K562 (cell line): ENCODE measurements around the gene ABRAXAS1. TPM values are rescaled to one million over a fixed set of nuclear protein-coding genes. Genes with fewer than 3 reads are reported as not detected.
"Not testable (repeated sequence)": the region's sequence is repeated elsewhere in the genome, so short reads cannot be mapped to it uniquely, and the experiment has no call there.

Source experiments
- C11orf30 ChIP-seq: fragments of 450-650 bp; IDR thresholded peaks from 2 replicates; pipeline ENCODE4 v1.6.1; 2016; ENCODE audit warnings: low read depth, mild to moderate bottlenecking
- CBFA2T2 ChIP-seq: fragments of 450-650 bp; conservative IDR thresholded peaks from 2 replicates; pipeline ENCODE4 v1.6.1; 2017; ENCODE audit warnings: mild to moderate bottlenecking
- CHAMP1 ChIP-seq: fragments of 450-650 bp; IDR thresholded peaks from 2 replicates; pipeline ENCODE4 v1.6.1; 2016; ENCODE audit warnings: mild to moderate bottlenecking
- CTBP1 ChIP-seq: fragments of 450-650 bp; IDR thresholded peaks from 2 replicates; pipeline ENCODE4 v1.6.1; 2016; ENCODE audit warnings: borderline replicate concordance
- DACH1 ChIP-seq: fragments of 450-650 bp; IDR thresholded peaks from 2 replicates; pipeline ENCODE4 v1.6.1; 2018; ENCODE audit not compliant: partially characterized antibody
- DPF2 ChIP-seq: fragments of 450-650 bp; IDR thresholded peaks from 2 replicates; pipeline ENCODE4 v1.6.1; 2016
- FOXK2 ChIP-seq, 2 experiments: fragments of 450-650 bp; IDR thresholded peaks in 1 of 2; conservative IDR thresholded peaks in 1 of 2; 2 replicates each; pipeline ENCODE4 v1.6.1; 2016; ENCODE audit warnings: low read depth in 2 of 2, mild to moderate bottlenecking in 1 of 2
- GTF2E2 ChIP-seq: fragments of 200-800 bp; sonication (Bioruptor generic); IDR thresholded peaks from 2 replicates; pipeline ENCODE4 v1.6.1; 2016; ENCODE audit warnings: missing genetic modification characterization, missing compliant biosample characterization
- KLF16 ChIP-seq: IDR thresholded peaks from 2 replicates; pipeline ENCODE4 v1.6.1; 2016; ENCODE audit warnings: antibody characterized with exemption
- LEF1 ChIP-seq: fragments of 450-650 bp; IDR thresholded peaks from 2 replicates; pipeline ENCODE4 v1.6.1; 2016; ENCODE audit warnings: mild to moderate bottlenecking
- MAZ ChIP-seq, 2 experiments: fragments of 450-650 bp in 1 of 2; sonication (generic) in 1 of 2; formaldehyde crosslinking; IDR thresholded peaks in 1 of 2; conservative IDR thresholded peaks in 1 of 2; 2 replicates each; pipeline versions ENCODE4 v1.4.0 to v1.5.0; 2020; ENCODE audit warnings: mild to moderate bottlenecking in 1 of 2, missing genetic modification reagents in 1 of 2
- MTA2 ChIP-seq: fragments of 450-650 bp; IDR thresholded peaks from 2 replicates; pipeline ENCODE4 v1.6.1; 2016; ENCODE audit warnings: low read depth
- NR4A1 ChIP-seq, 2 experiments: fragments of 250-450 bp in 1 of 2; fragments of 450-650 bp in 1 of 2; sonication (Bioruptor Pico) in 1 of 2; IDR thresholded peaks; 2 replicates each; pipeline versions ENCODE4 v1.4.0 to v1.6.1; 2016 to 2020; ENCODE audit warnings: mild to moderate bottlenecking in 2 of 2, missing compliant biosample characterization in 1 of 2, missing genetic modification characterization in 1 of 2, moderate library complexity in 1 of 2
- PHB2 ChIP-seq: fragments of 450-650 bp; IDR thresholded peaks from 2 replicates; pipeline ENCODE4 v1.6.1; 2017; ENCODE audit warnings: low read depth
- PML ChIP-seq: IDR thresholded peaks from 2 replicates; pipeline ENCODE4 v1.6.1; 2012; ENCODE audit warnings: low read length, inconsistent platforms
- POLR3A ChIP-seq: IDR thresholded peaks from 2 replicates; pipeline ENCODE4 v1.6.1; 2011; ENCODE audit warnings: borderline replicate concordance, mild to moderate bottlenecking, moderate library complexity; ENCODE audit not compliant: insufficient read length, insufficient read depth; ENCODE audit errors: extremely low read depth
- RAD21 ChIP-seq, 2 experiments: fragments of 250-450 bp in 1 of 2; fragments of 450-650 bp in 1 of 2; sonication (Bioruptor Pico) in 1 of 2; formaldehyde crosslinking in 1 of 2; IDR thresholded peaks in 1 of 2; conservative IDR thresholded peaks in 1 of 2; 2 replicates each; pipeline versions ENCODE4 v1.4.0 to v1.8.0; 2020 to 2022; ENCODE audit warnings: mild to moderate bottlenecking in 2 of 2, moderate library complexity in 1 of 2
- RBM25 ChIP-seq: fragments of 200-400 bp; formaldehyde crosslinking; IDR thresholded peaks from 2 replicates; pipeline ENCODE4 v1.6.1; 2018; ENCODE audit warnings: low read length, low read depth, moderate library complexity; ENCODE audit not compliant: severe bottlenecking
- SMARCA5 ChIP-seq: fragments of 450-650 bp; IDR thresholded peaks from 2 replicates; pipeline ENCODE4 v1.6.1; 2016
- SMARCE1 ChIP-seq: fragments of 450-650 bp; IDR thresholded peaks from 2 replicates; pipeline ENCODE4 v1.7.1; 2016; ENCODE audit warnings: mild to moderate bottlenecking
- SOX6 ChIP-seq: fragments of 450-650 bp; IDR thresholded peaks from 2 replicates; pipeline ENCODE4 v1.6.1; 2014; ENCODE audit warnings: mild to moderate bottlenecking
- TAF1 ChIP-seq: IDR thresholded peaks from 2 replicates; pipeline ENCODE4 v1.6.1; 2011; ENCODE audit warnings: mild to moderate bottlenecking, low read length, moderate library complexity; ENCODE audit not compliant: insufficient read depth, control insufficient read depth, severe bottlenecking; ENCODE audit errors: extremely low read depth
- TAL1 ChIP-seq: fragments of 450-650 bp; IDR thresholded peaks from 2 replicates; pipeline ENCODE4 v1.6.1; 2016; ENCODE audit warnings: mild to moderate bottlenecking
- TFAP4 ChIP-seq: sonication (generic); formaldehyde crosslinking; IDR thresholded peaks from 2 replicates; pipeline ENCODE4 v1.8.0; 2022; ENCODE audit warnings: missing genetic modification reagents, mild to moderate bottlenecking, moderate library complexity, borderline replicate concordance
- THRAP3 ChIP-seq: fragments of 450-650 bp; IDR thresholded peaks from 2 replicates; pipeline ENCODE4 v1.6.1; 2016; ENCODE audit warnings: mild to moderate bottlenecking, inconsistent platforms, borderline replicate concordance
- ZNF274 ChIP-seq: IDR thresholded peaks from 2 replicates; pipeline ENCODE4 v1.6.1; 2011; ENCODE audit warnings: low read depth, mild to moderate bottlenecking, low read length, moderate library complexity, borderline replicate concordance
- polyA plus RNA-seq, 8 experiments: library from polyadenylated mRNA; depleted of rRNA in 4 of 8; stranded (reverse) in 5 of 8; unstranded in 3 of 8; fragments of >200 nt; fragmentation: Nextera tagmentation in 2 of 8; fragmentation: Illumina TruSeq in 1 of 8; extraction: Ambion mirVana in 2 of 8; extraction: Trizol in 1 of 8; gene quantifications; 2 replicates each; pipeline versions ENCODE4 v1.2.1 to v1.2.3, GENCODE V29; 2011 to 2014; ENCODE audit warnings: inconsistent platforms in 1 of 8, missing spikeins in 1 of 8
- total RNA-seq, 7 experiments: library from RNA; depleted of rRNA in 6 of 7; stranded (reverse); fragments of >200 nt in 6 of 7; fragmentation: Illumina TruSeq in 2 of 7; extraction: Trizol in 2 of 7; gene quantifications; 2 replicates each; pipeline versions ENCODE4 v1.2.1 to v1.2.3, GENCODE V29; 2011 to 2021; ENCODE audit warnings: low replicate concordance in 1 of 7

Gene ABRAXAS1
- total and polyA plus RNA-seq, 9 of the 15 experiments (the other 6 are each of a cell fraction or from before 2014, with no cell fraction given): 10.8 to 48.3 (median 22.1) TPM

GRCh38 chr4:83496085-83496917, 11.4 kb upstream of the ABRAXAS1 start (continued):
- TF ChIP-seq RBM25 (peak; percentile 41), DPF2 (peak; percentile 67; the same call in 1 of the 2 replicates), TAF1 (peak; percentile 5), CTBP1 (peak; percentile 66; the same call in 1 of the 2 replicates), SOX6 (peak; percentile 97), CBFA2T2 (peak; percentile 96), C11orf30 (peak; percentile 34; the same call in 1 of the 2 replicates), PML (peak; percentile 72), GTF2E2 (tag) (0 out of 2 replicates have a peak, but pooled peaks have one; percentile 42), TFAP4 (CRISPR knock-in tag) (0 out of 2 replicates have a peak, but pooled peaks have one; percentile 18), LEF1 (peak; percentile 90), KLF16 (peak; percentile 73), ZNF274 (peak; percentile 61; the same call in 1 of the 2 replicates), THRAP3 (0 out of 2 replicates have a peak, but pooled peaks have one; percentile 56), RAD21 (CRISPR knock-in tag; conservative IDR thresholded peaks at IDR 0.05 in 1 of 2, IDR thresholded peaks at IDR 0.05 in 1 of 2) (0 out of 4 replicates have a peak, but pooled peaks of 1 of the 2 experiments have one; percentile 12), DACH1 (peak; percentile 54), SMARCA5 (peak; percentile 82; the same call in 1 of the 2 replicates), NR4A1 (tag; IDR thresholded peaks at IDR 0.05) (0 out of 2 replicates have a peak, but pooled peaks have one; percentile 67), CHAMP1 (peak; percentile 41; the same call in 1 of the 2 replicates), TAL1 (peak; percentile 92), FOXK2 (conservative IDR thresholded peaks at IDR 0.05 in 1 of 2, IDR thresholded peaks at IDR 0.05 in 1 of 2; ENCODE audit: low read depth in 2 of 2) (0 out of 4 replicates have a peak, but pooled peaks of 1 of the 2 experiments have one; percentile 16), SMARCE1 (peak; percentile 79), MTA2 (peak; percentile 87), POLR3A (peak; percentile 24), PHB2 (0 out of 2 replicates have a peak, but pooled peaks have one; percentile 31), MAZ (CRISPR knock-in tag; conservative IDR thresholded peaks at IDR 0.05 in 1 of 2, IDR thresholded peaks at IDR 0.05 in 1 of 2) (peak in 1 of 2 experiments; percentile 34; a peak in 1 of 4 replicates)
- TF ChIP-seq NR4A1 (CRISPR knock-in tag; IDR thresholded peaks at IDR 0.05): not testable (repeated sequence)
